ENCODE measurements around the gene RHOT2. TPM values are rescaled to one million over a fixed set of nuclear protein-coding genes. Genes with fewer than 3 reads are reported as not detected.

RHOT2 gene
- total and polyA plus RNA-seq, 9 of the 15 experiments (the other 6 are each of a cell fraction or from before 2014, with no cell fraction given), result 5.0 to 373 (median 112) TPM

DNA sequence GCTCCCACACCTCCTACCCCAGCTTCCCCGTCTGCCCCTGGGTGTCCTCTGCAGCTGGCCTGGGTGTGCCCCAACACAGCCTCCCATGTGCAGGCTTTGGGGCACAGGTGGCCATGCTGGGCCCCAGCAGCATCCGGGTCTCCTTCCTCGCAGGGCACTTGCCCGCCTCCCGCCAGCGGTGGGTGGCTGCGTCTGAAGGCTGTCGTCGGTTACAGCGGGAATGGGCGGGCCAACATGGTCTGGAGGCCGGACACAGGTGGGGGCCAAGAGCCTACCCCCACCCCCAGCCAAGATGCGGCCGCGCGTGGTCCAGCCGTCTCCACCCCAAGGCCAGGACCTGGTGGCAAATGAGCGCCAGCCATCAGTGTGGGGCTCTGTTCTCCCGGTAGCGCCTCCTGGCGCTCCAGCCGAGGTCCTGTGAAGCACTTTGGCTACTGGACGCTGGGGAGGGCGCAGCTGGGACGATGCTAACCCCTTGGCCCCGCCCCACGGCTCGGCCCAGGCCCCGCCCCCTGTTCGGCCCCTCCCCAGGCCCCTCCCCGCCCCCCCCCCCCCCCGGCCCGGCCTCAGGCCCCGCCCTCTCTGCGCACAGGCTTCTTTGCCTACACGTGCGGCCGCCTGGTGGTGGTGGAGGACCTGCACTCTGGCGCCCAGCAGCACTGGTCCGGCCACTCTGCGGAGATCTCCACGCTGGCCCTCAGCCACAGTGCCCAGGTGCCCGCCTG, 7.3 kb upstream of the RHOT2 start (continued):
- TF ChIP-seq, protein P1, sequence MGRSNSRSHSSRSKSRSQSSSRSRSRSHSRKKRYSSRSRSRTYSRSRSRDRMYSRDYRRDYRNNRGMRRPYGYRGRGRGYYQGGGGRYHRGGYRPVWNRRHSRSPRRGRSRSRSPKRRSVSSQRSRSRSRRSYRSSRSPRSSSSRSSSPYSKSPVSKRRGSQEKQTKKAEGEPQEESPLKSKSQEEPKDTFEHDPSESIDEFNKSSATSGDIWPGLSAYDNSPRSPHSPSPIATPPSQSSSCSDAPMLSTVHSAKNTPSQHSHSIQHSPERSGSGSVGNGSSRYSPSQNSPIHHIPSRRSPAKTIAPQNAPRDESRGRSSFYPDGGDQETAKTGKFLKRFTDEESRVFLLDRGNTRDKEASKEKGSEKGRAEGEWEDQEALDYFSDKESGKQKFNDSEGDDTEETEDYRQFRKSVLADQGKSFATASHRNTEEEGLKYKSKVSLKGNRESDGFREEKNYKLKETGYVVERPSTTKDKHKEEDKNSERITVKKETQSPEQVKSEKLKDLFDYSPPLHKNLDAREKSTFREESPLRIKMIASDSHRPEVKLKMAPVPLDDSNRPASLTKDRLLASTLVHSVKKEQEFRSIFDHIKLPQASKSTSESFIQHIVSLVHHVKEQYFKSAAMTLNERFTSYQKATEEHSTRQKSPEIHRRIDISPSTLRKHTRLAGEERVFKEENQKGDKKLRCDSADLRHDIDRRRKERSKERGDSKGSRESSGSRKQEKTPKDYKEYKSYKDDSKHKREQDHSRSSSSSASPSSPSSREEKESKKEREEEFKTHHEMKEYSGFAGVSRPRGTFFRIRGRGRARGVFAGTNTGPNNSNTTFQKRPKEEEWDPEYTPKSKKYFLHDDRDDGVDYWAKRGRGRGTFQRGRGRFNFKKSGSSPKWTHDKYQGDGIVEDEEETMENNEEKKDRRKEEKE (IDR thresholded peaks at IDR 0.05; ENCODE audit: borderline replicate concordance in 1 of 2, control insufficient read depth in 1 of 2, low read depth in 2 of 2, low read length in 1 of 2), result 0 out of 4 replicates have a peak, but pooled peaks of 1 of the 2 experiments have one; percentile 19
- TF ChIP-seq, protein P2, sequence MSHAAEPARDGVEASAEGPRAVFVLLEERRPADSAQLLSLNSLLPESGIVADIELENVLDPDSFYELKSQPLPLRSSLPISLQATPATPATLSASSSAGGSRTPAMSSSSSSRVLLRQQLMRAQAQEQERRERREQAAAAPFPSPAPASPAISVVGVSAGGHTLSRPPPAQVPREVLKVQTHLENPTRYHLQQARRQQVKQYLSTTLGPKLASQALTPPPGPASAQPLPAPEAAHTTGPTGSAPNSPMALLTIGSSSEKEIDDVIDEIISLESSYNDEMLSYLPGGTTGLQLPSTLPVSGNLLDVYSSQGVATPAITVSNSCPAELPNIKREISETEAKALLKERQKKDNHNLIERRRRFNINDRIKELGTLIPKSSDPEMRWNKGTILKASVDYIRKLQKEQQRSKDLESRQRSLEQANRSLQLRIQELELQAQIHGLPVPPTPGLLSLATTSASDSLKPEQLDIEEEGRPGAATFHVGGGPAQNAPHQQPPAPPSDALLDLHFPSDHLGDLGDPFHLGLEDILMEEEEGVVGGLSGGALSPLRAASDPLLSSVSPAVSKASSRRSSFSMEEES (CRISPR knock-in tag; IDR thresholded peaks at IDR 0.05), result no peak
- TF ChIP-seq, protein P3, sequence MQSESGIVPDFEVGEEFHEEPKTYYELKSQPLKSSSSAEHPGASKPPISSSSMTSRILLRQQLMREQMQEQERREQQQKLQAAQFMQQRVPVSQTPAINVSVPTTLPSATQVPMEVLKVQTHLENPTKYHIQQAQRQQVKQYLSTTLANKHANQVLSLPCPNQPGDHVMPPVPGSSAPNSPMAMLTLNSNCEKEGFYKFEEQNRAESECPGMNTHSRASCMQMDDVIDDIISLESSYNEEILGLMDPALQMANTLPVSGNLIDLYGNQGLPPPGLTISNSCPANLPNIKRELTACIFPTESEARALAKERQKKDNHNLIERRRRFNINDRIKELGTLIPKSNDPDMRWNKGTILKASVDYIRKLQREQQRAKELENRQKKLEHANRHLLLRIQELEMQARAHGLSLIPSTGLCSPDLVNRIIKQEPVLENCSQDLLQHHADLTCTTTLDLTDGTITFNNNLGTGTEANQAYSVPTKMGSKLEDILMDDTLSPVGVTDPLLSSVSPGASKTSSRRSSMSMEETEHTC (IDR thresholded peaks at IDR 0.05), result no peak
- TF ChIP-seq, protein P4, sequence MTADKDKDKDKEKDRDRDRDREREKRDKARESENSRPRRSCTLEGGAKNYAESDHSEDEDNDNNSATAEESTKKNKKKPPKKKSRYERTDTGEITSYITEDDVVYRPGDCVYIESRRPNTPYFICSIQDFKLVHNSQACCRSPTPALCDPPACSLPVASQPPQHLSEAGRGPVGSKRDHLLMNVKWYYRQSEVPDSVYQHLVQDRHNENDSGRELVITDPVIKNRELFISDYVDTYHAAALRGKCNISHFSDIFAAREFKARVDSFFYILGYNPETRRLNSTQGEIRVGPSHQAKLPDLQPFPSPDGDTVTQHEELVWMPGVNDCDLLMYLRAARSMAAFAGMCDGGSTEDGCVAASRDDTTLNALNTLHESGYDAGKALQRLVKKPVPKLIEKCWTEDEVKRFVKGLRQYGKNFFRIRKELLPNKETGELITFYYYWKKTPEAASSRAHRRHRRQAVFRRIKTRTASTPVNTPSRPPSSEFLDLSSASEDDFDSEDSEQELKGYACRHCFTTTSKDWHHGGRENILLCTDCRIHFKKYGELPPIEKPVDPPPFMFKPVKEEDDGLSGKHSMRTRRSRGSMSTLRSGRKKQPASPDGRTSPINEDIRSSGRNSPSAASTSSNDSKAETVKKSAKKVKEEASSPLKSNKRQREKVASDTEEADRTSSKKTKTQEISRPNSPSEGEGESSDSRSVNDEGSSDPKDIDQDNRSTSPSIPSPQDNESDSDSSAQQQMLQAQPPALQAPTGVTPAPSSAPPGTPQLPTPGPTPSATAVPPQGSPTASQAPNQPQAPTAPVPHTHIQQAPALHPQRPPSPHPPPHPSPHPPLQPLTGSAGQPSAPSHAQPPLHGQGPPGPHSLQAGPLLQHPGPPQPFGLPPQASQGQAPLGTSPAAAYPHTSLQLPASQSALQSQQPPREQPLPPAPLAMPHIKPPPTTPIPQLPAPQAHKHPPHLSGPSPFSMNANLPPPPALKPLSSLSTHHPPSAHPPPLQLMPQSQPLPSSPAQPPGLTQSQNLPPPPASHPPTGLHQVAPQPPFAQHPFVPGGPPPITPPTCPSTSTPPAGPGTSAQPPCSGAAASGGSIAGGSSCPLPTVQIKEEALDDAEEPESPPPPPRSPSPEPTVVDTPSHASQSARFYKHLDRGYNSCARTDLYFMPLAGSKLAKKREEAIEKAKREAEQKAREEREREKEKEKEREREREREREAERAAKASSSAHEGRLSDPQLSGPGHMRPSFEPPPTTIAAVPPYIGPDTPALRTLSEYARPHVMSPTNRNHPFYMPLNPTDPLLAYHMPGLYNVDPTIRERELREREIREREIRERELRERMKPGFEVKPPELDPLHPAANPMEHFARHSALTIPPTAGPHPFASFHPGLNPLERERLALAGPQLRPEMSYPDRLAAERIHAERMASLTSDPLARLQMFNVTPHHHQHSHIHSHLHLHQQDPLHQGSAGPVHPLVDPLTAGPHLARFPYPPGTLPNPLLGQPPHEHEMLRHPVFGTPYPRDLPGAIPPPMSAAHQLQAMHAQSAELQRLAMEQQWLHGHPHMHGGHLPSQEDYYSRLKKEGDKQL (CRISPR knock-in tag; IDR thresholded peaks at IDR 0.05; ENCODE audit: borderline replicate concordance), result no peak
- TF ChIP-seq ILK (tag; IDR thresholded peaks at IDR 0.05; ENCODE audit: borderline replicate concordance, low read depth) (no peak), ATF1 (CRISPR knock-in tag; IDR thresholded peaks at IDR 0.05) (no peak), ATF1 (tag; IDR thresholded peaks at IDR 0.05) (no peak), KHSRP (IDR thresholded peaks at IDR 0.05) (no peak), STAT5A (IDR thresholded peaks at IDR 0.05; ENCODE audit: borderline replicate concordance, low read length) (no peak), MAZ (CRISPR knock-in tag; conservative IDR thresholded peaks at IDR 0.05 in 1 of 2, IDR thresholded peaks at IDR 0.05 in 1 of 2) (peak; percentile 48 to 93; a peak in 2 of 4 replicates), SMARCB1 (IDR thresholded peaks at IDR 0.05; ENCODE audit: insufficient read length, low read depth) (no peak), RFX1 (IDR thresholded peaks at IDR 0.05) (no peak), ZNF263 (CRISPR knock-in tag; IDR thresholded peaks at IDR 0.05; ENCODE audit: borderline replicate concordance) (peak; percentile 21; the same call in 1 of the 2 replicates), JUNB (CRISPR knock-in tag; conservative IDR thresholded peaks at IDR 0.05) (no peak), ZNF695 (CRISPR knock-in tag; IDR thresholded peaks at IDR 0.05) (no peak)

Measured in K562 (cell line).